IMR-90 (cell line): ENCODE measurements around the gene INTS14. TPM values are rescaled to one million over a fixed set of nuclear protein-coding genes. Genes with fewer than 3 reads are reported as not detected.

Experiments used
- ATAC-seq: fragments of 200-7000 bp; cut with Tn5 transposase; 2 replicates; pipeline ENCODE4 v1.9.1; 2020; ENCODE audit warnings: low read depth, mild to moderate bottlenecking, moderate library complexity
- BruUV-seq: library from RNA; stranded (reverse); fragments of 400-500 nt; replicated peaks from 2 replicates; lab custom pipeline; 2021; lab: Mats Ljungman, UMichigan
- CTCF ChIA-PET: fragments of 300-600 bp; formaldehyde crosslinking; extraction: SDS; loops from one replicate; lab custom pipeline; 2021; ENCODE audit warnings: antibody characterized with exemption; lab: Yijun Ruan, JAX
- POLR2A ChIA-PET: fragments of 300-600 bp; sonication (Branson Sonifier 250); formaldehyde crosslinking; loops from one replicate; lab custom pipeline; 2022; ENCODE audit warnings: antibody characterized with exemption; ENCODE audit not compliant: unreplicated experiment; lab: Charles Lee
- DNase-seq: peaks from one replicate; pipeline ENCODE4 v3.0.0; 2013
- H2AFZ ChIP-seq: replicated peaks from 2 replicates; pipeline ENCODE3; 2013; ENCODE audit warnings: low read length, mild to moderate bottlenecking; ENCODE audit not compliant: poor library complexity
- H2AK5ac ChIP-seq: 2 replicates; pipeline ENCODE4 v1.6.1; 2013; ENCODE audit warnings: low read depth, low read length, inconsistent platforms
- H2AK9ac ChIP-seq: replicated peaks from 2 replicates; pipeline ENCODE3; 2013; ENCODE audit warnings: mild to moderate bottlenecking, low read depth, low read length, moderate library complexity; ENCODE audit not compliant: poor library complexity
- H2BK120ac ChIP-seq: 2 replicates; pipeline ENCODE4 v1.6.1; 2013; ENCODE audit warnings: low read depth, low read length, inconsistent platforms
- H2BK15ac ChIP-seq: 3 replicates; pipeline ENCODE4 v1.6.1; 2013; ENCODE audit warnings: low read depth, low read length, inconsistent platforms
- H2BK20ac ChIP-seq: 2 replicates; pipeline ENCODE4 v1.6.1; 2013; ENCODE audit warnings: low read depth, mild to moderate bottlenecking, inconsistent platforms, low read length, moderate library complexity
- H2BK5ac ChIP-seq: 2 replicates; pipeline ENCODE4 v1.6.1; 2013; ENCODE audit warnings: mild to moderate bottlenecking, low read depth, low read length, inconsistent platforms; ENCODE audit not compliant: poor library complexity, severe bottlenecking
- H3K14ac ChIP-seq: replicated peaks from 2 replicates; pipeline ENCODE4 v1.6.1; 2013; ENCODE audit warnings: low read depth, low read length, inconsistent platforms
- H3K18ac ChIP-seq: 2 replicates; pipeline ENCODE4 v1.6.1; 2013; ENCODE audit warnings: low read depth, low read length, control low read depth
- H3K23ac ChIP-seq: 2 replicates; pipeline ENCODE4 v1.6.1; 2013; ENCODE audit warnings: low read depth, low read length, inconsistent platforms
- H3K27ac ChIP-seq: 2 replicates; pipeline ENCODE4 v1.5.1; 2013; ENCODE audit warnings: mild to moderate bottlenecking, control low read depth, low read length; ENCODE audit not compliant: insufficient read depth
- H3K27me3 ChIP-seq: 2 replicates; pipeline ENCODE4 v1.6.1; 2013; ENCODE audit warnings: low read length; ENCODE audit not compliant: control insufficient read depth, insufficient read depth
- H3K36me3 ChIP-seq: 2 replicates; pipeline ENCODE4 v1.6.1; 2013; ENCODE audit warnings: low read length, mixed read lengths; ENCODE audit not compliant: control insufficient read depth, insufficient read depth
- H3K4ac ChIP-seq: 2 replicates; pipeline ENCODE4 v1.6.1; 2013; ENCODE audit warnings: low read depth, low read length, inconsistent platforms
- H3K4me1 ChIP-seq: 2 replicates; pipeline ENCODE4 v1.6.1; 2013; ENCODE audit warnings: low read length, mixed read lengths; ENCODE audit not compliant: control insufficient read depth, insufficient read depth
- H3K4me2 ChIP-seq: 2 replicates; pipeline ENCODE4 v1.6.1; 2013; ENCODE audit warnings: low read depth, mild to moderate bottlenecking, control low read depth, low read length, moderate library complexity
- H3K4me3 ChIP-seq: 2 replicates; pipeline ENCODE4 v1.5.1; 2013; ENCODE audit warnings: low read depth, mild to moderate bottlenecking, control low read depth, low read length, moderate library complexity; ENCODE audit not compliant: insufficient read depth
- H3K56ac ChIP-seq: 2 replicates; pipeline ENCODE4 v1.6.1; 2013; ENCODE audit warnings: low read length, inconsistent platforms; ENCODE audit not compliant: insufficient read depth; ENCODE audit errors: extremely low read depth
- H3K79me1 ChIP-seq, 2 experiments: 2 replicates each; pipeline ENCODE4 v1.6.1; 2013; ENCODE audit warnings: low read length in 2 of 2, inconsistent platforms in 1 of 2, low read depth in 1 of 2
- H3K9ac ChIP-seq: 2 replicates; pipeline ENCODE4 v1.6.1; 2013; ENCODE audit warnings: low read depth, low read length, control low read depth
- H3K9me1 ChIP-seq: 2 replicates; pipeline ENCODE4 v1.6.1; 2013; ENCODE audit warnings: low read length, inconsistent platforms; ENCODE audit not compliant: insufficient read depth
- H3K9me3 ChIP-seq: 2 replicates; pipeline ENCODE4 v1.6.1; 2013; ENCODE audit warnings: low read length; ENCODE audit not compliant: control insufficient read depth, insufficient read depth
- H4K20me1 ChIP-seq: 2 replicates; pipeline ENCODE4 v1.6.1; 2013; ENCODE audit warnings: low read length, inconsistent platforms; ENCODE audit not compliant: insufficient read depth
- H4K5ac ChIP-seq: 2 replicates; pipeline ENCODE4 v1.6.1; 2013; ENCODE audit warnings: mild to moderate bottlenecking, low read depth, low read length, control low read depth
- H4K8ac ChIP-seq, 2 experiments: 2 replicates each; pipeline ENCODE4 v1.6.1; 2013; ENCODE audit warnings: low read depth in 2 of 2, low read length in 2 of 2, control low read depth in 1 of 2, inconsistent platforms in 1 of 2
- H4K91ac ChIP-seq: 2 replicates; pipeline ENCODE4 v1.6.1; 2013; ENCODE audit warnings: low read depth, low read length, inconsistent platforms; ENCODE audit not compliant: insufficient read depth
- CHD1 ChIP-seq: IDR thresholded peaks from 2 replicates; pipeline ENCODE4 v1.6.1; 2012; ENCODE audit warnings: low read depth, low read length, improper control_type of control experiment
- MAZ ChIP-seq: IDR thresholded peaks from 2 replicates; pipeline ENCODE4 v1.6.1; 2012; ENCODE audit warnings: low read depth, mild to moderate bottlenecking, low read length, improper control_type of control experiment, moderate library complexity, borderline replicate concordance
- MXI1 ChIP-seq: IDR thresholded peaks from 2 replicates; pipeline ENCODE4 v1.6.1; 2012; ENCODE audit warnings: low read depth, mild to moderate bottlenecking, low read length, moderate library complexity, borderline replicate concordance
- NFE2L2 ChIP-seq: fragments of 150-350 bp; IDR thresholded peaks from 2 replicates; pipeline ENCODE4 v1.6.1; 2016; ENCODE audit warnings: low read depth, mild to moderate bottlenecking, low read length
- POLR2A ChIP-seq: IDR thresholded peaks from 2 replicates; pipeline ENCODE4 v1.6.1; 2012; ENCODE audit warnings: mild to moderate bottlenecking, low read depth, low read length
- RCOR1 ChIP-seq: IDR thresholded peaks from 2 replicates; pipeline ENCODE4 v1.6.1; 2012; ENCODE audit warnings: mild to moderate bottlenecking, low read length, improper control_type of control experiment; ENCODE audit not compliant: insufficient replicate concordance
- RFX5 ChIP-seq: IDR thresholded peaks from 2 replicates; pipeline ENCODE4 v1.8.0; 2012; ENCODE audit warnings: low read depth, mild to moderate bottlenecking, low read length, moderate library complexity
- WGBS, 2 experiments: methylation state at CpG; one replicate each; pipeline versions ENCODE4 v1.1.5 to v1.1.7; 2013; ENCODE audit warnings: missing lambda C conversion rate in 2 of 2; ENCODE audit not compliant: insufficient read length in 1 of 2; ENCODE audit errors: extremely low coverage in 2 of 2; 5-methylcytosine and 5-hydroxymethylcytosine counted together
- dilution Hi-C: fragments of 300-500 bp; cut with HindIII; formaldehyde crosslinking; loops from one replicate; pipeline ENCODE4 v1.14.3; 2018; ENCODE audit warnings: low sequenced_read_pairs; ENCODE audit not compliant: unreplicated experiment
- in situ Hi-C: fragments of 300-500 bp; cut with MboI; formaldehyde crosslinking; loops from 3 replicates; pipeline ENCODE4 v1.14.3; 2019; ENCODE audit warnings: low sequenced_read_pairs, inconsistent platforms, mixed read lengths
- intact Hi-C: fragments of 100-400 bp; cut with micrococcal nuclease; formaldehyde crosslinking; loops from 2 replicates; pipeline ENCODE4 v1.10.0; 2022
- polyA plus RNA-seq, 3 experiments: library from polyadenylated mRNA; depleted of rRNA; stranded (reverse); fragments of >200 nt; gene quantifications; 2 replicates each; pipeline ENCODE4 v1.2.3, GENCODE V29; 2012; ENCODE audit warnings: low replicate concordance in 1 of 3
- total RNA-seq: library from RNA; depleted of rRNA; stranded (reverse); fragments of >200 nt; gene quantifications from 2 replicates; pipeline ENCODE4 v1.2.3, GENCODE V29; 2012
- TF ChIP-seq, protein P1 (sequence below): conservative IDR thresholded peaks from 2 replicates; pipeline ENCODE4 v1.5.1; 2012; ENCODE audit warnings: mild to moderate bottlenecking, low read depth, low read length, improper control_type of control experiment
- TF ChIP-seq, protein P2 (sequence below): fragments of 150-350 bp; IDR thresholded peaks from 2 replicates; pipeline ENCODE4 v1.6.1; 2016; ENCODE audit warnings: low read depth, mild to moderate bottlenecking, low read length, moderate library complexity, borderline replicate concordance

The INTS14 gene
- total and polyA plus RNA-seq, 2 of the 4 experiments (the other 2 are of a cell fraction), result 22.9 to 39.5 TPM

DNA sequence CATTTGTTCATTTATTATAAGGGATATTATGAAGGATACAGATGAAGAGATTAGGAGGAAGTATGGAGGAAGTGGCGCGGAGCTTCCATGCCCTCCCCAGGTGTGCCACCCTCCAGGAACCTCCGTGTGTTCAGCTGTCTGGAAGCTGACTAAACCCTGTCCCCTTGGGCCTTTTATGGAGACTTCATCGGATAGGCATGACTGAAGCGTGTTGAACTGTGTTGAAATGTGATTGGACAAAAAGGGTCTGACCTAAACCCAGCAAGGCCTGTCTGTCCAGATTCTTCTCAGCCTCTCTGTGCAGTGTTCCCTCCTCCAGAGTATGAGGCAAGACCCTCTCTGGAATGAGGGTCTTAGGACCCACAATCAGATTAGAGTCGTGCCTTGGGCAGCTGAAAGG lies 49.0 kb downstream of the INTS14 start:
- no peak overlapping the region for H2BK15ac ChIP-seq
- peaks cover 35% of the 10 kb centered on the region for H3K36me3 ChIP-seq
- H4K8ac ChIP-seq, result no peak overlapping the region
- H4K5ac ChIP-seq, result no peak overlapping the region
- no peak overlapping the region for H2AK9ac ChIP-seq
- DNase-seq (no peak), ATAC-seq (no peak)
- ChIA-PET POLR2A (no interaction called here), CTCF (interaction anchor here (1.0 kb wide), 1 partner anchor 34 kb away, joined by 3 read pairs; no protein-coding TSS in a partner anchor)
- H3K14ac ChIP-seq, result no peak overlapping the region
- no peak overlapping the region for H2BK5ac ChIP-seq
- in situ Hi-C loops, result no loop called here
- no CpG with 5 or more reads among the region's 6 CpGs for WGBS, 2 experiments
- H3K4ac ChIP-seq, result no peak overlapping the region
- H2AFZ ChIP-seq, result no peak overlapping the region
- peaks cover 14 to 28% of the 10 kb centered on the region in 2 experiments; a peak in 2 of 4 replicates for H3K79me1 ChIP-seq
- no peak overlapping the region for H3K27ac ChIP-seq
- dilution Hi-C loops, result no loop called here
- no peak overlapping the region for H2BK120ac ChIP-seq
- no peaks in the 10 kb centered on the region for H3K9me3 ChIP-seq
- peaks cover 4% of the 10 kb centered on the region for H3K4me1 ChIP-seq
- no peak overlapping the region for H3K4me2 ChIP-seq
- H3K9ac ChIP-seq, result no peak overlapping the region
- no peak overlapping the region for H3K56ac ChIP-seq
- H3K4me3 ChIP-seq, result no peak overlapping the region
- H3K23ac ChIP-seq, result no peak overlapping the region
- H2BK20ac ChIP-seq, result no peak overlapping the region
- TF ChIP-seq MXI1 (no peak), MAZ (no peak), CHD1 (no peak), POLR2A (no peak), RFX5 (no peak), RCOR1 (no peak), NFE2L2 (no peak)
- TF ChIP-seq, protein P1, sequence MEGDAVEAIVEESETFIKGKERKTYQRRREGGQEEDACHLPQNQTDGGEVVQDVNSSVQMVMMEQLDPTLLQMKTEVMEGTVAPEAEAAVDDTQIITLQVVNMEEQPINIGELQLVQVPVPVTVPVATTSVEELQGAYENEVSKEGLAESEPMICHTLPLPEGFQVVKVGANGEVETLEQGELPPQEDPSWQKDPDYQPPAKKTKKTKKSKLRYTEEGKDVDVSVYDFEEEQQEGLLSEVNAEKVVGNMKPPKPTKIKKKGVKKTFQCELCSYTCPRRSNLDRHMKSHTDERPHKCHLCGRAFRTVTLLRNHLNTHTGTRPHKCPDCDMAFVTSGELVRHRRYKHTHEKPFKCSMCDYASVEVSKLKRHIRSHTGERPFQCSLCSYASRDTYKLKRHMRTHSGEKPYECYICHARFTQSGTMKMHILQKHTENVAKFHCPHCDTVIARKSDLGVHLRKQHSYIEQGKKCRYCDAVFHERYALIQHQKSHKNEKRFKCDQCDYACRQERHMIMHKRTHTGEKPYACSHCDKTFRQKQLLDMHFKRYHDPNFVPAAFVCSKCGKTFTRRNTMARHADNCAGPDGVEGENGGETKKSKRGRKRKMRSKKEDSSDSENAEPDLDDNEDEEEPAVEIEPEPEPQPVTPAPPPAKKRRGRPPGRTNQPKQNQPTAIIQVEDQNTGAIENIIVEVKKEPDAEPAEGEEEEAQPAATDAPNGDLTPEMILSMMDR, result no peak
- TF ChIP-seq, protein P2, sequence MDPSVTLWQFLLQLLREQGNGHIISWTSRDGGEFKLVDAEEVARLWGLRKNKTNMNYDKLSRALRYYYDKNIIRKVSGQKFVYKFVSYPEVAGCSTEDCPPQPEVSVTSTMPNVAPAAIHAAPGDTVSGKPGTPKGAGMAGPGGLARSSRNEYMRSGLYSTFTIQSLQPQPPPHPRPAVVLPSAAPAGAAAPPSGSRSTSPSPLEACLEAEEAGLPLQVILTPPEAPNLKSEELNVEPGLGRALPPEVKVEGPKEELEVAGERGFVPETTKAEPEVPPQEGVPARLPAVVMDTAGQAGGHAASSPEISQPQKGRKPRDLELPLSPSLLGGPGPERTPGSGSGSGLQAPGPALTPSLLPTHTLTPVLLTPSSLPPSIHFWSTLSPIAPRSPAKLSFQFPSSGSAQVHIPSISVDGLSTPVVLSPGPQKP, result no peak
- no peak overlapping the region for H3K18ac ChIP-seq
- no TSS peak for BruUV-seq
- no peaks in the 10 kb centered on the region for H3K27me3 ChIP-seq
- no peak overlapping the region for H4K91ac ChIP-seq
- intact Hi-C loops, result no loop called here
- H3K9me1 ChIP-seq, result no peaks in the 10 kb centered on the region
- H2AK5ac ChIP-seq, result no peak overlapping the region
- H4K20me1 ChIP-seq, result peaks cover 5% of the 10 kb centered on the region; the same call in 1 of the 2 replicates
